Spleen (tissue), 11 donors: Measurements from ENCODE around the gene ADAMTS17. TPM values are rescaled to one million over a fixed set of nuclear protein-coding genes. Genes with fewer than 3 reads are reported as not detected.

Experiments used
- DNase-seq: peaks from one replicate; pipeline ENCODE4 v3.0.0-alpha.2; 2020
- H3K27ac ChIP-seq, 8 donors: fragments of 200-600 bp; sonication (generic) in 7 of 8; 1 replicate in 4 of 8; 2 replicates in 4 of 8; pipeline versions ENCODE4 v1.5.0 to v1.8.0; 2016 to 2021; ENCODE audit warnings: inconsistent platforms in 4 of 8, mild to moderate bottlenecking in 4 of 8, moderate library complexity in 1 of 8
- H3K27me3 ChIP-seq, 7 donors: fragments of 200-600 bp; sonication (generic) in 6 of 7; replicated peaks in 1 of 7; 1 replicate in 4 of 7; 2 replicates in 3 of 7; pipeline versions ENCODE4 v1.5.0 to v1.8.0; 2016 to 2021; ENCODE audit warnings: inconsistent platforms in 3 of 7, mild to moderate bottlenecking in 1 of 7
- H3K36me3 ChIP-seq, 6 donors: fragments of 200-600 bp; sonication (generic) in 5 of 6; 1 replicate in 4 of 6; 2 replicates in 2 of 6; pipeline versions ENCODE4 v1.5.0 to v1.8.0; 2016 to 2021; ENCODE audit warnings: inconsistent platforms in 2 of 6
- H3K4me1 ChIP-seq, 6 donors: fragments of 200-600 bp; sonication (generic) in 5 of 6; 1 replicate in 3 of 6; 2 replicates in 3 of 6; pipeline versions ENCODE4 v1.5.0 to v1.8.0; 2016 to 2021; ENCODE audit warnings: inconsistent platforms in 3 of 6
- H3K4me3 ChIP-seq, 8 donors: fragments of 200-600 bp; sonication (generic) in 7 of 8; 1 replicate in 4 of 8; 2 replicates in 4 of 8; pipeline versions ENCODE4 v1.5.0 to v1.8.0; 2016 to 2021; ENCODE audit warnings: inconsistent platforms in 4 of 8, mild to moderate bottlenecking in 4 of 8, moderate library complexity in 2 of 8
- H3K9me3 ChIP-seq, 8 donors: fragments of 200-600 bp; sonication (generic) in 7 of 8; 1 replicate in 4 of 8; 2 replicates in 4 of 8; pipeline versions ENCODE4 v1.5.0 to v1.8.0; 2016 to 2021; ENCODE audit warnings: inconsistent platforms in 4 of 8
- POLR2A ChIP-seq, 3 donors: fragments of 450-650 bp; IDR thresholded peaks; one replicate each; pipeline ENCODE4 v1.5.1; 2017; ENCODE audit warnings: antibody characterized with exemption in 3 of 3, mild to moderate bottlenecking in 1 of 3
- POLR2AphosphoS5 ChIP-seq, 3 donors: sonication (generic); formaldehyde crosslinking; IDR thresholded peaks; one replicate each; pipeline ENCODE4 v1.5.1; 2017; ENCODE audit warnings: antibody characterized with exemption in 3 of 3
- WGBS, 5 donors: extraction: QIAGEN DNeasy Blood & Tissue Kit in 3 of 5; methylation state at CpG; one replicate each; pipeline versions ENCODE4 v1.1.5 to v1.1.7; 2013 to 2018; 5-methylcytosine and 5-hydroxymethylcytosine counted together
- intact Hi-C: fragments of 100-400 bp; cut with DNase I; formaldehyde crosslinking; loops from one replicate; pipeline ENCODE4 v1.15.0; 2023; ENCODE audit warnings: low total_unique reads
- polyA plus RNA-seq, 3 donors: library from polyadenylated mRNA; stranded (reverse); fragments of 200-250 nt; gene quantifications; one replicate each; pipeline ENCODE4 v1.2.1, GENCODE V29; 2013
- total RNA-seq, 7 donors: library from RNA; depleted of rRNA in 3 of 7; stranded (reverse); fragments of >200 nt in 3 of 7; fragmentation: NEBNext Ultra II Directional in 4 of 7; extraction: Animal tissue kit (Norgen Biotek cat#: 25700) in 4 of 7; gene quantifications; one replicate each; pipeline versions ENCODE4 v1.1.0 to v1.2.1, GENCODE V29; 2016 to 2021
- TF ChIP-seq, protein P1 (sequence below), 11 experiments: fragments of 200-600 bp in 7 of 11; fragments of 450-650 bp in 4 of 11; sonication (generic) in 4 of 11; IDR thresholded peaks in 8 of 11; conservative IDR thresholded peaks in 3 of 11; 1 replicate in 7 of 11; 2 replicates in 4 of 11; pipeline versions ENCODE4 v1.4.0 to v1.8.0; 2016 to 2021; ENCODE audit warnings: antibody characterized with exemption in 11 of 11, inconsistent platforms in 4 of 11, mild to moderate bottlenecking in 1 of 11
- donor health status: healthy with polysubstance abuse.
- donor health status: DM: no; HTN: no; CAD: no; lungs with moderate emphysema.
- donor health status: DM: no; HTN: no; CAD: no.
- donor health status: Bipolar disorder and iron deficiency.
- donor health status: healthy.
- donor health status: DM: no; HTN: no; CAD: no.
- donor health status: DM: yes; HTN: yes; CAD: no.

Gene ADAMTS17
- total and polyA plus RNA-seq, 10 donors: 0.21 to 13.2 (median 5.8) TPM

DNA sequence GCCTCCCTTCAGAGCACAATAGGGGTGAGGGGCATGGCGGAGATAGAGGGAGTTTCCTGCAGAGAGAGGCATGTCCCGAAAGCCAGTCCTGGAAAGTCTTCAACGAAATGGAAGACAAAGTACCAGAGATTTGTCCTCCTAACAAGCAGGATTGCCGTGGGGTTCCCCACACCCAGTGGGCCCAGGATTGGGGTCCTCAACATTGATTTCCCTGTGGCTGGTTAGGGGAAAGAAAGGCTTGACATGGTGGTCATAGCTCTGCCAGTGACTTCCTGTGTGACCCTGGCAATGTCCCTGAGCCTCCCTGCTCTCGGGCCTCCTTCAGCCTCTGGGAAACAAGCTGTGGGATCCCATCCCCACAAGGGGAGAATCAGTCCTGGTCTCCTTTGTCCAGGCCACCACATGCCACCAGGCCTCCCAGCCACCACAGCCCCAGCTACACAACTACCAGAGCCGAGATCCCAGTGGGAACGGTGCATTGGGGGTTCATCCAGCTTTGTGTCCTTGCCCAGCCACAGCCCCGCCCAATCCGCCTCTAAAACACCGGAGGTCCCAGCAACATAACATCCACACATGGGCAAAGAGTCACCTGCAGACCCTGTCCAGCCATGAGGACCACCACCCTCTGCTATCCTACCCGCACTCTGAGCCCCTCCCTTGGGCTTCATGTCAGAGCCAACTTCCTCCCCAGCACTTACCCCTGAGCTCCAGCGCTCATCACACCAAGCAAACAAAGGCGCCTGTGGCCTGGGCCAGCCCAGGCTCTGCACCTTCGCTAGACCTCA, 63.0 kb downstream of the ADAMTS17 start:
- 78 to 88% (median 83%) methylated on average over 14 of the region's 14 CpGs for WGBS, 5 donors
- peaks cover 0 to 14% (median 4%) of the 10 kb centered on the region in 8 donors for H3K9me3 ChIP-seq
- no peak for DNase-seq
- TF ChIP-seq, protein P1, sequence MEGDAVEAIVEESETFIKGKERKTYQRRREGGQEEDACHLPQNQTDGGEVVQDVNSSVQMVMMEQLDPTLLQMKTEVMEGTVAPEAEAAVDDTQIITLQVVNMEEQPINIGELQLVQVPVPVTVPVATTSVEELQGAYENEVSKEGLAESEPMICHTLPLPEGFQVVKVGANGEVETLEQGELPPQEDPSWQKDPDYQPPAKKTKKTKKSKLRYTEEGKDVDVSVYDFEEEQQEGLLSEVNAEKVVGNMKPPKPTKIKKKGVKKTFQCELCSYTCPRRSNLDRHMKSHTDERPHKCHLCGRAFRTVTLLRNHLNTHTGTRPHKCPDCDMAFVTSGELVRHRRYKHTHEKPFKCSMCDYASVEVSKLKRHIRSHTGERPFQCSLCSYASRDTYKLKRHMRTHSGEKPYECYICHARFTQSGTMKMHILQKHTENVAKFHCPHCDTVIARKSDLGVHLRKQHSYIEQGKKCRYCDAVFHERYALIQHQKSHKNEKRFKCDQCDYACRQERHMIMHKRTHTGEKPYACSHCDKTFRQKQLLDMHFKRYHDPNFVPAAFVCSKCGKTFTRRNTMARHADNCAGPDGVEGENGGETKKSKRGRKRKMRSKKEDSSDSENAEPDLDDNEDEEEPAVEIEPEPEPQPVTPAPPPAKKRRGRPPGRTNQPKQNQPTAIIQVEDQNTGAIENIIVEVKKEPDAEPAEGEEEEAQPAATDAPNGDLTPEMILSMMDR (IDR thresholded peaks at IDR 0.05 in 8 of 11, conservative IDR thresholded peaks at IDR 0.05 in 3 of 11): no peak
- no peak for TF ChIP-seq POLR2AphosphoS5 (IDR thresholded peaks at IDR 0.05)
- no peak for TF ChIP-seq POLR2A (IDR thresholded peaks at IDR 0.05)
- intact Hi-C loops: no loop called here
- no peak overlapping the region for H3K27ac ChIP-seq
- no peaks in the 10 kb centered on the region for H3K36me3 ChIP-seq
- no peaks in the 10 kb centered on the region for H3K4me1 ChIP-seq
- H3K4me3 ChIP-seq: no peak overlapping the region
- peaks cover 0 to 18% (median 0%) of the 10 kb centered on the region in 7 donors for H3K27me3 ChIP-seq

DNA sequence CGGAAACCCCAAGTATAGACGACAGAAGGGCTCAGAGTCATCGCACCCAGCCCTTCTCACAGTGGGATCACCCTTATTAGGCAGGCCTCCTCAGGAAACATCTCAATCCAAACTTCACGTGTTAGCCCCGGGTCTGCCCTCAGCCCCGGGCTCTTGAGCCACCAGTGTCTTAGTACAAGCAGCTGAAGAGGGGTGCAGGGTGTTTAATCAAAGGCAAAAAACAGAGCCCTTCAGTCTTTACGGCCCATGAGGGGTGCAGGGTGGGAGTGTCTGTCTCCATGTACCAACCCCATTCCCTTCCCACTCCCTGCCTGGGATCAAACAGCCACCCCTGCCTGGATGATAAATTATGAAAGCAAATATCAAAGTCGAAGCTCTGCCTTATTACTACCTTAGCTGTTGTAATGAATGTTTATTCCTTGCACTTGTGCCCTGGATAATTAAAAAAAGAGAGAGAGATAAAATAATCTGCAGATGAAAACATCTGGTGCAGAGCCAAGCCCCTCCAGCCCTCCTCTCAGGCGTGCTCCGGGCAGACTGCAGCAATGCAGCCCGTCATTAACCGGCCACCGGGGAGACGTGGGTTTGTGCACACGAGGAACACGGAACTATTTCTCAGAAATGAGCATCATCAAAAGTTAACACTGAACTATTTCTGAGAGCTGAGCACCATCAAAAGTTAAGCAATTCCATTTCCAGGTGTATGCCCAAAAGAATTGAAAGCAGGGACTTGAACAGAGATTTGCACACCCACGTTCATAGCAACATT, 64.5 kb downstream of the ADAMTS17 start:
- Histone ChIP-seq H3K4me1 (no peaks in the 10 kb centered on the region), H3K36me3 (no peaks in the 10 kb centered on the region), H3K27ac (no peak overlapping the region), H3K9me3 (peaks cover 7 to 30% (median 20%) of the 10 kb centered on the region in 8 donors), H3K27me3 (peaks cover 0 to 18% (median 0%) of the 10 kb centered on the region in 7 donors), H3K4me3 (no peak overlapping the region)
- 68 to 81% (median 73%) methylated on average over 16 to 17 of the region's 17 CpGs for WGBS, 5 donors
- DNase-seq: no peak
- intact Hi-C loops: no loop called here
- no peak for TF ChIP-seq POLR2A (IDR thresholded peaks at IDR 0.05)
- no peak for TF ChIP-seq POLR2AphosphoS5 (IDR thresholded peaks at IDR 0.05)
- TF ChIP-seq, protein P1 (IDR thresholded peaks at IDR 0.05 in 8 of 11, conservative IDR thresholded peaks at IDR 0.05 in 3 of 11): no peak

- Histone ChIP-seq H3K27ac (no peak overlapping the region), H3K4me3 (no peak overlapping the region), H3K27me3 (peaks cover 0 to 18% (median 0%) of the 10 kb centered on the region in 7 donors), H3K36me3 (no peaks in the 10 kb centered on the region), H3K4me1 (no peaks in the 10 kb centered on the region), H3K9me3 (peaks cover 7 to 37% (median 27%) of the 10 kb centered on the region in 8 donors)
- no peak for DNase-seq
- TF ChIP-seq POLR2AphosphoS5 (IDR thresholded peaks at IDR 0.05): no peak
- TF ChIP-seq, protein P1 (IDR thresholded peaks at IDR 0.05 in 8 of 11, conservative IDR thresholded peaks at IDR 0.05 in 3 of 11): no peak
- no peak for TF ChIP-seq POLR2A (IDR thresholded peaks at IDR 0.05)
- WGBS, 5 donors: 31 to 46% (median 39%) methylated on average over 8 of the region's 8 CpGs
- intact Hi-C loops: no loop called here
Observed at GRCh38 chr15:100276506-100276905, 65.3 kb downstream of the ADAMTS17 start.

GRCh38 chr15:100275641-100276040, 66.1 kb downstream of the ADAMTS17 start:
- 84 to 90% (median 89%) methylated on average over 5 to 6 of the region's 6 CpGs for WGBS, 5 donors
- peaks cover 0 to 18% (median 0%) of the 10 kb centered on the region in 7 donors for H3K27me3 ChIP-seq
- no peaks in the 10 kb centered on the region for H3K36me3 ChIP-seq
- H3K9me3 ChIP-seq: peaks cover 7 to 46% (median 34%) of the 10 kb centered on the region in 8 donors
- H3K27ac ChIP-seq: no peak overlapping the region
- H3K4me1 ChIP-seq: no peaks in the 10 kb centered on the region
- intact Hi-C loops: no loop called here
- no peak overlapping the region for H3K4me3 ChIP-seq
- no peak for DNase-seq
- TF ChIP-seq POLR2AphosphoS5 (IDR thresholded peaks at IDR 0.05) (no peak), POLR2A (IDR thresholded peaks at IDR 0.05) (no peak)
- TF ChIP-seq, protein P1 (IDR thresholded peaks at IDR 0.05 in 8 of 11, conservative IDR thresholded peaks at IDR 0.05 in 3 of 11): no peak
